Psoas muscle (tissue), 8 donors: ENCODE measurements around the gene NCKAP1. TPM values are rescaled to one million over a fixed set of nuclear protein-coding genes. Genes with fewer than 3 reads are reported as not detected.
"Not testable (repeated sequence)": the region's sequence is repeated elsewhere in the genome, so short reads cannot be mapped to it uniquely, and the experiment has no call there.

Experiments
- ATAC-seq, 4 donors: fragments of 200-7000 bp; cut with Tn5 transposase; one replicate each; pipeline ENCODE4 v1.9.1; 2020; ENCODE audit warnings: moderate library complexity in 3 of 4, mild to moderate bottlenecking in 2 of 4
- DNase-seq, 2 donors: peaks; one replicate each; pipeline ENCODE4 v3.0.0-alpha.2; 2020
- H3K27ac ChIP-seq: fragments of 200-600 bp; one replicate; pipeline ENCODE4 v1.8.0; 2022
- H3K27me3 ChIP-seq, 3 donors: fragments of 200-600 bp in 1 of 3; one replicate each; pipeline versions ENCODE4 v1.6.1 to v1.8.0; 2013 to 2022; ENCODE audit warnings: low read length in 2 of 3, mild to moderate bottlenecking in 2 of 3, moderate library complexity in 1 of 3; ENCODE audit not compliant: insufficient read depth in 3 of 3
- H3K36me3 ChIP-seq, 2 donors: fragments of 200-600 bp in 1 of 2; one replicate each; pipeline versions ENCODE4 v1.6.1 to v1.8.0; 2013 to 2022; ENCODE audit warnings: low read depth in 1 of 2, mild to moderate bottlenecking in 1 of 2, moderate library complexity in 1 of 2; ENCODE audit not compliant: insufficient read depth in 1 of 2
- H3K4me1 ChIP-seq: fragments of 200-600 bp; one replicate; pipeline ENCODE4 v1.8.0; 2022
- H3K4me3 ChIP-seq: fragments of 200-600 bp; one replicate; pipeline ENCODE4 v1.8.0; 2022; ENCODE audit warnings: mild to moderate bottlenecking
- H3K9me3 ChIP-seq: fragments of 200-600 bp; one replicate; pipeline ENCODE4 v1.8.0; 2022
- WGBS, 3 donors: extraction: QIAGEN DNeasy Blood & Tissue Kit; methylation state at CpG; one replicate each; pipeline versions ENCODE4 v1.1.6 to v1.1.7; 2013; 5-methylcytosine and 5-hydroxymethylcytosine counted together
- intact Hi-C, 2 donors: fragments of 100-400 bp; cut with DNase I; formaldehyde crosslinking; loops; one replicate each; pipeline versions ENCODE4 v1.11.0 to v1.14.2; 2022
- polyA plus RNA-seq, 3 donors: library from polyadenylated mRNA; stranded (reverse); fragments of 200-250 nt; gene quantifications; one replicate each; pipeline ENCODE4 v1.2.3, GENCODE V29; 2013
- total RNA-seq, 4 donors: library from RNA; stranded (reverse); fragmentation: NEBNext Ultra II Directional in 2 of 4; extraction: Animal tissue kit (Norgen Biotek cat#: 25700) in 2 of 4; gene quantifications; one replicate each; pipeline versions ENCODE4 v1.2.1 to v1.2.4, GENCODE V29; 2021 to 2023
- TF ChIP-seq, protein P1 (sequence below): fragments of 200-600 bp; IDR thresholded peaks from one replicate; pipeline ENCODE4 v1.8.0; 2022; ENCODE audit warnings: antibody characterized with exemption
- donor health status: healthy with polysubstance abuse.
- donor health status: DM: no; HTN: no; CAD: no; lungs with moderate emphysema.
- donor health status: Bipolar disorder and iron deficiency.
- donor health status: healthy.
- donor health status: DM: yes; HTN: yes; CAD: no.
- donor health status: DM: no; HTN: no; CAD: no.
- donor health status: DM: no; HTN: no; CAD: no.
- donor health status: DM: yes; HTN: yes; CAD: no.

The NCKAP1 gene
- total and polyA plus RNA-seq, 7 donors, result 94.1 to 262 (median 120) TPM

DNA sequence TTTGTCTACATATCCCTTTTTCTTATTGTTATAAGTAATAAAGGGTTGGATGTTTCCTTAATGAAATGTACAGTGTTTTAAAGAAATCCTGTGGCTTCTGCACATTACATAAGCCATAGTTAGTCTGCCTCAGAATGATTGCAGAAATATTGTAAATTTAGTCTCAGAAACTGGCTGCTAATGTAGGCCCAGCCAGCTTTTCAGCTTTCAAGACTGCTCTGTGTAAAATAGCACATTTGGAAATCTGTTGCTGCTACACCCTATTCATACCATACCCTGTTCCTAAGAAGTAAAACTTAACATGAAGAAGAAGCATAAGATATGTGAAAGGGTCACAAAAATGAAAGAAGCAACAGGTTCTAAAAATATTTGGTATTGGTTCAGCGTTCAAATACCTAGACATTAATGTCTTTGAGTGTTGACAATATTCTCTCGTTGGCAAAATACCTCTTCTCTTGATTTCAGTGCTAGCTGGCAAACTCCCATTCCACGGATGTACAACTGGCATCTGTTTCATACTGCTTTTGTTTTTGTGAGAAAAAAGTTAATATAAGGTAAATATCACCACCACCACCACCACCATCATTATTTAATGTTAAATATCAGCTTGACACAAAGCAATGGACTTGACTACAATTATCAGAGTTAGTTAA lies 19.2 kb upstream of the NCKAP1 start:
- Histone ChIP-seq H3K4me1 (no peaks in the 10 kb centered on the region), H3K9me3 (no peaks in the 10 kb centered on the region), H3K27me3 (no peaks in the 10 kb centered on the region), H3K36me3 (no peaks in the 10 kb centered on the region), H3K27ac (no peak overlapping the region), H3K4me3 (no peak overlapping the region)
- no peak for DNase-seq
- intact Hi-C loops, result no loop called here
- no peak for ATAC-seq
- TF ChIP-seq, protein P1, sequence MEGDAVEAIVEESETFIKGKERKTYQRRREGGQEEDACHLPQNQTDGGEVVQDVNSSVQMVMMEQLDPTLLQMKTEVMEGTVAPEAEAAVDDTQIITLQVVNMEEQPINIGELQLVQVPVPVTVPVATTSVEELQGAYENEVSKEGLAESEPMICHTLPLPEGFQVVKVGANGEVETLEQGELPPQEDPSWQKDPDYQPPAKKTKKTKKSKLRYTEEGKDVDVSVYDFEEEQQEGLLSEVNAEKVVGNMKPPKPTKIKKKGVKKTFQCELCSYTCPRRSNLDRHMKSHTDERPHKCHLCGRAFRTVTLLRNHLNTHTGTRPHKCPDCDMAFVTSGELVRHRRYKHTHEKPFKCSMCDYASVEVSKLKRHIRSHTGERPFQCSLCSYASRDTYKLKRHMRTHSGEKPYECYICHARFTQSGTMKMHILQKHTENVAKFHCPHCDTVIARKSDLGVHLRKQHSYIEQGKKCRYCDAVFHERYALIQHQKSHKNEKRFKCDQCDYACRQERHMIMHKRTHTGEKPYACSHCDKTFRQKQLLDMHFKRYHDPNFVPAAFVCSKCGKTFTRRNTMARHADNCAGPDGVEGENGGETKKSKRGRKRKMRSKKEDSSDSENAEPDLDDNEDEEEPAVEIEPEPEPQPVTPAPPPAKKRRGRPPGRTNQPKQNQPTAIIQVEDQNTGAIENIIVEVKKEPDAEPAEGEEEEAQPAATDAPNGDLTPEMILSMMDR, result no peak
- WGBS, 3 donors, result 40 to 54% (median 46%) methylated on average over 3 of the region's 3 CpGs

DNA sequence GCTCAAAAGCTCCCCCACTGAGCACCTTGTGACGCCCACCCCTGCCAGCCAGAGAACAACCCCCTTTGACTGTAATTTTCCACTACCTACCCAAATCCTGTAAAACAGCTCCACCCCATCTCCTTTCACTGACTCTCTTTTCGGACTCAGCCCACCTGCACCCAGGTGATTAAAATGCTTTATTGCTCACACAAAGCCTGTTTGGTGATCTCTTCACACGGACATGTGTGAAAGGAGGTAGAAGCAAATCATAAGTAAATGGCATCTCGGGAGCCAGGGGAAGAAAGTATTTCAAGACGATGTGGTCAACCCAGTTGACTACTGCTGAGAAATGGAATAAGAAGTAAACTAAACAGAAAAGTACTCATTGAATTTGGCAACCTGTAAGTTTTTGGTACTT lies 11.2 kb upstream of the NCKAP1 start:
- Histone ChIP-seq H3K9me3 (no peaks in the 10 kb centered on the region), H3K36me3 (no peaks in the 10 kb centered on the region), H3K27me3 (no peaks in the 10 kb centered on the region), H3K4me3 (no peak overlapping the region), H3K27ac (no peak overlapping the region), H3K4me1 (no peaks in the 10 kb centered on the region)
- DNase-seq, result no peak
- WGBS, 3 donors, result 69 to 72% (median 71%) methylated on average over 5 of the region's 5 CpGs
- ATAC-seq, result no peak
- TF ChIP-seq, protein P1, result no peak
- intact Hi-C loops, result loop anchor here in 1 of 2 donors (10.0 kb wide), 1 partner anchor 65 kb away; no protein-coding TSS in a partner anchor

DNA sequence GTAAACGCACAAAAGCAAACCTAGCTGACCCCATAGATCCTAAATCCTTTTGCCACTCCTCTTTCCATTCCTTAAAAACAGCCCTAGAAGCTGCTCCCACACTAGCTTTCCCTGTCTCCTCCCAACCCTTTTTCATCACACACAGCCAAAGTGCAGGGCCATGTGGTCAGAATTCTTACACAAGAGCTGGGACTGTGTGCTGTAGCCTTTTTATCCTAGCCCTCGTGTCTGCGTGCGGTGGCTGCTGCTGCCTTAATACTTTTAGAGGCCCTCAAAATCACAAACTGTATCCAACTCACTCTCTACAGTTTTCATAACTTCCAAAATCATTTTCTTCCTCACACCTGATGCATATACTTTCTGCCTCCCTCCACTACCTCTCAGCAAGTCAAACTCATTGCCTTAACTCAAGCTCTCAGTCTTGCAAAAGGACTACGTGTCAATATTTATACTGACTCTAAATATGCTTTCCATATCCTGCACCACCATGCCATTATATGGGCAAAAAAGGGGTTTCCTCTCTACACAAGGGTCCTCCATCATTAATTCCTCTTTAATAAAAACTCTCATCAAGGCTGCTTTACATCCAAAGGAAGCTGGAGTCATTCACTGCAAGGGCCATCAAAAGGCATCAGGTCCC lies 9.3 kb upstream of the NCKAP1 start:
- not testable (repeated sequence) for H3K27ac ChIP-seq, H3K4me1 ChIP-seq, H3K9me3 ChIP-seq, ATAC-seq, H3K36me3 ChIP-seq, DNase-seq, H3K4me3 ChIP-seq, H3K27me3 ChIP-seq
- 86 to 91% (median 89%) methylated on average over 5 of the region's 5 CpGs for WGBS, 3 donors
- intact Hi-C loops, result loop anchor here in 1 of 2 donors (10.0 kb wide), 1 partner anchor 67 kb away; no protein-coding TSS in a partner anchor

DNA sequence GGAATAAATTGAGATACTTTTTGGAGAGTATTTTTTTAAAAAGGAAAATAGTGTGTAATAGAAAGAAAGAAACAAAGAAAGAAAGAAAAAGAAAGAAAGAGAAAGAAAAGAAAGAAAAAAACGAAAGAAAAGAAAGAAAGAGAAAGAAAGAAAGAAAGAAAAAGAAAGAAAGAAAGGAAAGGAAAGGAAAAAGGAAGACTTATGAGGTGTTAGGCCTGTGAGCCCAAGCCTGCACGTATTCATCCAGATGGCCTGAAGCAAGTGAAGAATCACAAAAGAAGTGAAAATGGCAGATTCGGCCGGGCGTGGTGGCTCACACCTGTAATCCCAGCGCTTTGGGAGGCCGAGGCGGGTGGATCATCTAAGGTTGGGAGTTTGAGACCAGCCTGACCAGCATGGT lies 5.3 kb upstream of the NCKAP1 start:
- ATAC-seq, result not testable (repeated sequence)

DNA sequence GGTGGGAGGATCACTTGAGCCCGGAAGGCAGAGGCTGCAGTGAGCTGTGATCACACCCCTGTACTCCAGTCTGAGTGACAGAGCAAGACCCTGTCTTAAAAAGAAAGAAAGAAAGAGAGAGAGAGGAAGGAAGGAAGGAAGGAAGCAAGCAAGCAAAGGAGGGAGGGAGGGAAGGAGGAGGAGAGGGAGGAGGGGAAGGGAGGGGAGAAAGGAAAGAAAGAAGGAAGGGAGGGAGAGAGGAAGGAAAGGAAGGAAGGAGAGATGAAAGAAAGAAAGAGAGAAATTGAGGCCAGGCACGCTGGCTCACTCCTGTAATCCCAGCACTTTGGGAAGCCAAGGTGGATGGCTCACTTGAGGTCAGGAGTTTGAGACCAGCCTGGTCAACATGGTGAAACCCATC lies 2.3 kb upstream of the NCKAP1 start:
- H3K9me3 ChIP-seq, result no peaks in the 10 kb centered on the region
- no peak overlapping the region for H3K4me3 ChIP-seq
- no peaks in the 10 kb centered on the region for H3K36me3 ChIP-seq
- H3K27me3 ChIP-seq, result no peaks in the 10 kb centered on the region
- TF ChIP-seq, protein P1, result no peak
- peaks cover 13% of the 10 kb centered on the region for H3K4me1 ChIP-seq
- no peak for DNase-seq
- 89 to 94% (median 93%) methylated on average over 2 of the region's 2 CpGs for WGBS, 3 donors
- ATAC-seq, result no peak
- intact Hi-C loops, result loop anchor here in 1 of 2 donors (10.0 kb wide), 1 partner anchor 74 kb away; no protein-coding TSS in a partner anchor
- H3K27ac ChIP-seq, result no peak overlapping the region

More for the DNA sequence above, 5.3 kb upstream of the NCKAP1 start:
- not testable (repeated sequence) for DNase-seq, H3K9me3 ChIP-seq, H3K36me3 ChIP-seq, H3K4me1 ChIP-seq, H3K27me3 ChIP-seq, H3K27ac ChIP-seq, H3K4me3 ChIP-seq
- intact Hi-C loops, result loop anchor here in 1 of 2 donors (10.0 kb wide), 1 partner anchor 71 kb away; no protein-coding TSS in a partner anchor
- WGBS, 3 donors, result 93 to 94% (median 93%) methylated on average over 8 of the region's 8 CpGs
